Gastroesophageal sphincter (tissue), 4 donors: ENCODE results near the gene EPHB1. TPM values are rescaled to one million over a fixed set of nuclear protein-coding genes. Genes with fewer than 3 reads are reported as not detected.

Source experiments
- ATAC-seq: fragments of 150-250 bp; one replicate; pipeline ENCODE4 v1.9.1; 2016; ENCODE audit warnings: mild to moderate bottlenecking, moderate library complexity
- H3K27ac ChIP-seq, 4 donors: fragments of 200-600 bp; sonication (generic) in 3 of 4; 1 replicate in 3 of 4; 2 replicates in 1 of 4; pipeline ENCODE4 v1.5.1; 2016 to 2019
- H3K27me3 ChIP-seq: fragments of 200-600 bp; sonication (generic); one replicate; pipeline ENCODE4 v1.5.1; 2019
- H3K36me3 ChIP-seq, 2 donors: fragments of 200-600 bp; sonication (generic); one replicate each; pipeline ENCODE4 v1.5.1; 2019; ENCODE audit warnings: control low read depth in 1 of 2
- H3K4me1 ChIP-seq, 3 donors: fragments of 200-600 bp; sonication (generic); 1 replicate in 2 of 3; 2 replicates in 1 of 3; pipeline ENCODE4 v1.5.1; 2016 to 2019; ENCODE audit warnings: control low read depth in 2 of 3
- H3K4me3 ChIP-seq, 2 donors: fragments of 200-600 bp; sonication (generic); one replicate each; pipeline ENCODE4 v1.5.1; 2019; ENCODE audit warnings: mild to moderate bottlenecking in 1 of 2, moderate library complexity in 1 of 2
- H3K9me3 ChIP-seq, 3 donors: fragments of 200-600 bp; sonication (generic); one replicate each; pipeline ENCODE4 v1.5.1; 2017 to 2019; ENCODE audit warnings: control low read depth in 2 of 3
- EP300 ChIP-seq: sonication (generic); formaldehyde crosslinking; IDR thresholded peaks from one replicate; pipeline ENCODE4 v1.6.1; 2017; ENCODE audit warnings: antibody characterized with exemption, mild to moderate bottlenecking
- POLR2A ChIP-seq, 2 donors: fragments of 450-650 bp; IDR thresholded peaks; one replicate each; pipeline ENCODE4 v1.6.1; 2017; ENCODE audit warnings: antibody characterized with exemption in 2 of 2, mild to moderate bottlenecking in 2 of 2, moderate library complexity in 1 of 2
- POLR2AphosphoS5 ChIP-seq: sonication (generic); formaldehyde crosslinking; IDR thresholded peaks from one replicate; pipeline ENCODE4 v1.6.1; 2017; ENCODE audit warnings: antibody characterized with exemption
- WGBS, 2 donors: methylation state at CpG; one replicate each; pipeline ENCODE4 v1.1.5; 2018; ENCODE audit warnings: low coverage in 1 of 2; 5-methylcytosine and 5-hydroxymethylcytosine counted together
- total RNA-seq, 4 donors: library from RNA; depleted of rRNA; stranded (reverse); fragments of >200 nt; gene quantifications; one replicate each; pipeline ENCODE4 v1.1.0, GENCODE V29; 2016
- TF ChIP-seq, protein P1 (sequence below), 4 experiments: fragments of 200-600 bp in 2 of 4; fragments of 450-650 bp in 2 of 4; sonication (generic) in 1 of 4; IDR thresholded peaks; one replicate each; pipeline ENCODE4 v1.5.1; 2017 to 2019; ENCODE audit warnings: antibody characterized with exemption in 4 of 4, mild to moderate bottlenecking in 2 of 4, moderate library complexity in 2 of 4

Gene EPHB1
- total RNA-seq, 4 donors from 2014 or later: 0.81 to 5.7 (median 2.5) TPM; not detected in 1

DNA sequence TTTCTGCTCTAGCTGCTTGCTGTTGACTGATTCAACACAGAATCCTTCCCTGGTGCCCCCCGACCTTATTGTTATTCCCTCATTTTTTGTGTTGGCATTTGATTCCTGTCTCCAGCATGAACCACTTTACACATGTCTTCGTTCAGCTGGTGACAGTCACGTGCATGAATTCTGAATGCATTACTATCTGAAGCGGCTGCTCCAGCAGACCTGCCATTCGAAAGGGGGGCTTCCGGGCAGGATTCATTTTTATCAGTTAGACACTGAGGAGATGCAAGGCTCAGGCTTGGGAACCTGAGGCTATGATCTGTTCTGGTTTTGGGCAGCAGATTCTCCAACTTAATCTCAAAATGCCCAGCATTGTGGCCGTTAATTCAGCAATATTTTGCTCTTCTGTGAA is 336.2 kb downstream of the EPHB1 start:
- ATAC-seq: no peak
- Histone ChIP-seq H3K36me3 (peaks cover 0 to 7% of the 10 kb centered on the region in 2 donors), H3K27me3 (no peaks in the 10 kb centered on the region), H3K4me1 (no peaks in the 10 kb centered on the region), H3K4me3 (no peak overlapping the region), H3K9me3 (no peaks in the 10 kb centered on the region), H3K27ac (no peak overlapping the region)
- no peak for TF ChIP-seq POLR2A (IDR thresholded peaks at IDR 0.05)
- TF ChIP-seq, protein P1, sequence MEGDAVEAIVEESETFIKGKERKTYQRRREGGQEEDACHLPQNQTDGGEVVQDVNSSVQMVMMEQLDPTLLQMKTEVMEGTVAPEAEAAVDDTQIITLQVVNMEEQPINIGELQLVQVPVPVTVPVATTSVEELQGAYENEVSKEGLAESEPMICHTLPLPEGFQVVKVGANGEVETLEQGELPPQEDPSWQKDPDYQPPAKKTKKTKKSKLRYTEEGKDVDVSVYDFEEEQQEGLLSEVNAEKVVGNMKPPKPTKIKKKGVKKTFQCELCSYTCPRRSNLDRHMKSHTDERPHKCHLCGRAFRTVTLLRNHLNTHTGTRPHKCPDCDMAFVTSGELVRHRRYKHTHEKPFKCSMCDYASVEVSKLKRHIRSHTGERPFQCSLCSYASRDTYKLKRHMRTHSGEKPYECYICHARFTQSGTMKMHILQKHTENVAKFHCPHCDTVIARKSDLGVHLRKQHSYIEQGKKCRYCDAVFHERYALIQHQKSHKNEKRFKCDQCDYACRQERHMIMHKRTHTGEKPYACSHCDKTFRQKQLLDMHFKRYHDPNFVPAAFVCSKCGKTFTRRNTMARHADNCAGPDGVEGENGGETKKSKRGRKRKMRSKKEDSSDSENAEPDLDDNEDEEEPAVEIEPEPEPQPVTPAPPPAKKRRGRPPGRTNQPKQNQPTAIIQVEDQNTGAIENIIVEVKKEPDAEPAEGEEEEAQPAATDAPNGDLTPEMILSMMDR (IDR thresholded peaks at IDR 0.05): no peak
- TF ChIP-seq EP300: no peak
- no peak for TF ChIP-seq POLR2AphosphoS5
- 72 to 80% methylated on average over 1 to 7 of the region's 7 CpGs for WGBS, 2 donors

DNA sequence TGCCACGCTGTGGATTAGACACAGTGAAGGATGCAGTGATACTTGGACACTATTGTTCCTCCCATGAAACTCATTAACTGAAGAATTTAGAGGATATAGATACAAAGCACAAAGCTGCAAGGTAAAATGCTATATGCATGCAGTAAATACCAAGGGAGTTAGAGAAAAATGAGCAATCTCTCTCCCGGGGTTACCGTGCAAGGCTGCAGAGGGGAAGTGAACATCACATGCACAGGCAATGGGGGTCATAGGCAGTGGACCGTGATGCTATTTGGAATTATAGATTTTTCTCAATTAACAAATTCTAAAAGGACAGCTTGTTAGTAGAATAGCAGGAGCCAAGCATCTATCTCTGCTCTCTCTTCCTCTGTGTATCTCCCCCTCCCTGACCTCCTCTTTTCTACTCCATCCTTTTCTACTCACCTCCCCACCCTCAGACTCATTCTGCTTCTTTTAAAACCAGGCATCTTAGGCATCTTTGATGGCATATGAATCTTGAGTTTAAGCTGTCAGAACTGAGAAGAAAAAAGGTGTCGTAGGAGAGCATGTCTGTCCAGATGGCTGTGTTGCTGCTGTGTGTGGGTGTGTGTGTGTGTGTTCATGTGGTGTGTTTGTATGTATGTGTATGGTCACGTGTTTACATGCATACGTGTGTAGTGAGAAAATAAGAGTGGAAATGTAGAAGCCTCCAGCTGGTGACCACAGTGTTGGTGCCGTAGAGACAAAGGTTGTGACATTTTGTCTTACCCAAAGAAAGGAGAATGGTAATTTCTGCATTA is 339.0 kb downstream of the EPHB1 start:
- Histone ChIP-seq H3K36me3 (peaks cover 0 to 7% of the 10 kb centered on the region in 2 donors), H3K4me1 (no peaks in the 10 kb centered on the region), H3K9me3 (no peaks in the 10 kb centered on the region), H3K4me3 (no peak overlapping the region), H3K27ac (no peak overlapping the region), H3K27me3 (no peaks in the 10 kb centered on the region)
- TF ChIP-seq POLR2AphosphoS5: no peak
- no peak for TF ChIP-seq EP300
- TF ChIP-seq, protein P1 (IDR thresholded peaks at IDR 0.05): no peak
- no peak for TF ChIP-seq POLR2A (IDR thresholded peaks at IDR 0.05)
- 80 to 89% methylated on average over 7 to 8 of the region's 8 CpGs for WGBS, 2 donors
- ATAC-seq: no peak

DNA sequence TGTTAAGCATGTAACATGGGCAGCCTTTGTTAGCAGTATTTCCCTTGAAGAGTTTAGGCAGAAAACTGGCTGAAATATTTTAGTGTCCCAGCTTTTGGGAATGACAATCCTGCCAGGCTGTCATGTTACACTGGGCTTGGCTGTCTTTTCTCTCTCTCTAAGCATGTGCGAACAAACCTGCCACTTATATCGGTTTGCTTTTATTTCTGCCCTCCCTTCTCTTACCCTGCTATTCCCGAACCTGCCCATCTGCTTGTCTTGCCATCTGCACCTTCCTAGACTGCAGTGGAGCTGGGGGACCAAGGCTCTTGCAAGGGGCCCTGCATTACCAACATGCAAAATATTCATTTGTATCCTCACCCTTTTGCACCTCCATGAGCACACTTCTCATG is 339.6 kb downstream of the EPHB1 start:
- Histone ChIP-seq H3K27ac (no peak overlapping the region), H3K9me3 (no peaks in the 10 kb centered on the region), H3K4me3 (no peak overlapping the region), H3K4me1 (no peaks in the 10 kb centered on the region), H3K27me3 (no peaks in the 10 kb centered on the region), H3K36me3 (peaks cover 0 to 7% of the 10 kb centered on the region in 2 donors)
- TF ChIP-seq EP300: no peak
- no peak for TF ChIP-seq POLR2AphosphoS5
- TF ChIP-seq, protein P1 (IDR thresholded peaks at IDR 0.05): no peak
- TF ChIP-seq POLR2A (IDR thresholded peaks at IDR 0.05): no peak
- ATAC-seq: no peak
- 88 to 92% methylated on average over 2 to 3 of the region's 3 CpGs for WGBS, 2 donors

DNA sequence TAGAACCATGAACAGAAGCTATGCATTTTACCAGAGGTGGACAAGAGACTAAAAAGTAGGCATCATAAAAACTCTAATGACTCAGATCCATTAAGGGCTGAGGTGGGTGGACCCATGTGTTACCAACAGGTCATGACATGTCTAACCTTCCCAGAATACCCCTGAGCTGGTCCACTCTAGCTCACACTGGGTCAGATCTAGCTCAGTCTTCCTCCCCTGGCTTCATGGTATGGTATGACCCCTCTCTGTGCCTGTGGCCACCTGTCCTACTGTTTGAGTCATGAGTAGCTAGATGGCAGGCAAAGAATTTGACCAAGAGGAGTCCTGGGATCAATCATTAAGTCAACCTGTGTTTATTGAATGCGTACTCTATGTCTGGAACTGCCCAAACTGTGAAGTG is 340.4 kb downstream of the EPHB1 start:
- no peak overlapping the region for H3K27ac ChIP-seq
- TF ChIP-seq, protein P1 (IDR thresholded peaks at IDR 0.05): no peak
- TF ChIP-seq POLR2AphosphoS5 (no peak), POLR2A (IDR thresholded peaks at IDR 0.05) (no peak), EP300 (no peak)
- no peak overlapping the region for H3K4me3 ChIP-seq
- peaks cover 0 to 7% of the 10 kb centered on the region in 2 donors for H3K36me3 ChIP-seq
- no peak for ATAC-seq
- no peaks in the 10 kb centered on the region for H3K9me3 ChIP-seq
- no peaks in the 10 kb centered on the region for H3K4me1 ChIP-seq
- H3K27me3 ChIP-seq: no peaks in the 10 kb centered on the region
- 58 to 67% methylated on average over 1 of the region's 1 CpG for WGBS, 2 donors
